B cell (primary cell): ENCODE measurements around the gene BMF. TPM values are rescaled to one million over a fixed set of nuclear protein-coding genes. Genes with fewer than 3 reads are reported as not detected.
A peak's percentile ranks its signal among the peaks of the same experiment; 100 is the strongest.

Source experiments
- ATAC-seq: fragments of 200-7000 bp; cut with Tn5 transposase; one replicate; pipeline ENCODE4 v1.10.0; 2021; ENCODE audit warnings: low read depth, mild to moderate bottlenecking, moderate number of reproducible peaks, moderate library complexity
- CTCF ChIA-PET: fragments of 350-600 bp; sonication (Branson Sonifier 250); formaldehyde crosslinking; loops from one replicate; lab custom pipeline; 2021; ENCODE audit warnings: antibody characterized with exemption, inconsistent platforms; lab: Charles Lee
- POLR2A ChIA-PET: fragments of 350-600 bp; sonication (Branson Sonifier 250); formaldehyde crosslinking; loops from one replicate; lab custom pipeline; 2021; ENCODE audit warnings: antibody characterized with exemption; lab: Charles Lee
- DNase-seq: peaks from one replicate; pipeline ENCODE4 v3.0.0; 2013
- H2AFZ ChIP-seq: 2 replicates; pipeline ENCODE4 v1.6.1; 2012; ENCODE audit warnings: mild to moderate bottlenecking, low read depth, low read length; ENCODE audit not compliant: insufficient read depth, poor library complexity, severe bottlenecking
- H3K27ac ChIP-seq, 2 donors: 1 replicate in 1 of 2; 2 replicates in 1 of 2; pipeline ENCODE4 v1.5.1; 2012 to 2013; ENCODE audit warnings: low read length in 2 of 2, mild to moderate bottlenecking in 2 of 2, moderate library complexity in 1 of 2
- H3K27me3 ChIP-seq, 4 experiments: fragments of 200-600 bp in 1 of 4; sonication (generic) in 1 of 4; replicated peaks in 1 of 4; 1 replicate in 2 of 4; 2 replicates in 2 of 4; pipeline versions ENCODE4 v1.6.1 to v1.7.0; 2013 to 2016; ENCODE audit warnings: low read length in 3 of 4, mild to moderate bottlenecking in 2 of 4, mixed read lengths in 1 of 4, moderate library complexity in 1 of 4; ENCODE audit not compliant: insufficient read depth in 4 of 4, control insufficient read depth in 3 of 4; ENCODE audit errors: control extremely low read depth in 1 of 4
- H3K36me3 ChIP-seq, 2 experiments: replicated peaks in 1 of 2; 1 replicate in 1 of 2; 2 replicates in 1 of 2; pipeline versions ENCODE4 v1.6.1 to v1.7.1; 2013; ENCODE audit warnings: low read length in 1 of 2; ENCODE audit not compliant: insufficient read depth in 2 of 2, control insufficient read depth in 1 of 2; ENCODE audit errors: control extremely low read depth in 1 of 2, extremely low read depth in 1 of 2
- H3K4me1 ChIP-seq, 2 donors: fragments of 200-600 bp in 1 of 2; sonication (generic) in 1 of 2; 1 replicate in 1 of 2; 2 replicates in 1 of 2; pipeline versions ENCODE4 v1.5.1 to v1.6.1; 2013 to 2017; ENCODE audit warnings: low read length in 2 of 2; ENCODE audit not compliant: control insufficient read depth in 2 of 2, insufficient read depth in 2 of 2
- H3K4me2 ChIP-seq: replicated peaks from 2 replicates; pipeline ENCODE3; 2012; ENCODE audit warnings: mild to moderate bottlenecking, low read depth, low read length; ENCODE audit not compliant: poor library complexity, severe bottlenecking
- H3K4me3 ChIP-seq, 5 experiments: fragments of 200-600 bp in 1 of 5; sonication (generic) in 1 of 5; 1 replicate in 3 of 5; 2 replicates in 2 of 5; pipeline versions ENCODE4 v1.5.1 to v1.7.0; 2011 to 2016; ENCODE audit warnings: low read length in 4 of 5, mild to moderate bottlenecking in 4 of 5, low read depth in 2 of 5, control low read depth in 1 of 5, moderate library complexity in 1 of 5; ENCODE audit not compliant: insufficient read depth in 1 of 5; ENCODE audit errors: control extremely low read depth in 1 of 5, extremely low read depth in 1 of 5
- H3K79me2 ChIP-seq: fragments of 200-600 bp; sonication (generic); one replicate; pipeline ENCODE4 v1.6.0; 2016; ENCODE audit warnings: low read length; ENCODE audit not compliant: control insufficient read depth, insufficient read depth
- H3K9ac ChIP-seq: fragments of 200-600 bp; sonication (generic); 2 replicates; pipeline ENCODE4 v1.6.1; 2017; ENCODE audit warnings: mild to moderate bottlenecking, low read length, moderate library complexity
- H3K9me3 ChIP-seq, 3 donors: one replicate each; pipeline versions ENCODE4 v1.6.1 to v1.7.1; 2013; ENCODE audit warnings: low read length in 2 of 3; ENCODE audit not compliant: control insufficient read depth in 2 of 3, insufficient read depth in 1 of 3; ENCODE audit errors: control extremely low read depth in 1 of 3
- H4K20me1 ChIP-seq: 2 replicates; pipeline ENCODE4 v1.6.0; 2012; ENCODE audit warnings: mild to moderate bottlenecking, low read length; ENCODE audit not compliant: insufficient read depth, control insufficient read depth, poor library complexity, severe bottlenecking
- H3K27ac Mint-ChIP-seq: one replicate; pipeline ENCODE4 v1.8.0; 2021; ENCODE audit warnings: mixed read lengths
- H3K27me3 Mint-ChIP-seq: one replicate; pipeline ENCODE4 v1.8.0; 2021; ENCODE audit warnings: mixed read lengths
- H3K4me1 Mint-ChIP-seq: one replicate; pipeline ENCODE4 v1.8.0; 2021; ENCODE audit warnings: mixed read lengths
- H3K4me3 Mint-ChIP-seq: one replicate; pipeline ENCODE4 v1.8.0; 2021; ENCODE audit warnings: mixed read lengths
- H3K9me3 Mint-ChIP-seq: one replicate; pipeline ENCODE4 v1.8.0; 2022; ENCODE audit warnings: mixed read lengths; ENCODE audit not compliant: insufficient read depth
- CTCF ChIP-seq: fragments of 200-600 bp; IDR thresholded peaks from one replicate; pipeline ENCODE4 v1.8.0; 2022; ENCODE audit warnings: antibody characterized with exemption, mild to moderate bottlenecking
- EZH2 ChIP-seq: IDR thresholded peaks from 2 replicates; pipeline ENCODE4 v1.6.1; 2012; ENCODE audit warnings: borderline replicate concordance, low read depth, mild to moderate bottlenecking, moderate library complexity, low read length; ENCODE audit not compliant: insufficient read depth, poor library complexity, severe bottlenecking
- WGBS: methylation state at CpG from one replicate; pipeline ENCODE4 v1.1.5; 2013; ENCODE audit warnings: missing lambda C conversion rate; ENCODE audit not compliant: insufficient coverage; 5-methylcytosine and 5-hydroxymethylcytosine counted together
- intact Hi-C: fragments of 100-400 bp; cut with micrococcal nuclease; formaldehyde crosslinking; loops from one replicate; pipeline ENCODE4 v1.10.0; 2022
- polyA plus RNA-seq: library from polyadenylated mRNA; depleted of rRNA; stranded (reverse); fragments of >200 nt; gene quantifications from 2 replicates; pipeline ENCODE4 v1.2.3, GENCODE V29; 2012
- total RNA-seq, 2 donors: library from RNA; stranded (reverse); fragments of 120-200 nt in 1 of 2; gene quantifications; 1 replicate in 1 of 2; 2 replicates in 1 of 2; pipeline versions ENCODE4 v1.2.3 to v1.2.4, GENCODE V29; 2013 to 2022

BMF gene
- total and polyA plus RNA-seq, 2 donors (not counting 1 experiment from before 2014, with no cell fraction given), result 43.2 to 343 TPM

GRCh38 chr15:40081691-40082194 lies 26.9 kb downstream of the BMF start:
- ATAC-seq, result no peak
- no peak for DNase-seq
- Histone ChIP-seq H3K9ac (peak overlapping the region; percentile 39), H3K79me2 (peaks cover under 1% of the 10 kb centered on the region), H3K36me3 (no peaks in the 10 kb centered on the region), H3K27ac (peak overlapping the region; percentile 81 to 82), H4K20me1 (no peaks in the 10 kb centered on the region), H3K4me1 (peaks cover 37 to 49% of the 10 kb centered on the region in 2 donors), H3K4me3 (peak overlapping the region; percentile 1 to 66 (median 14)), H3K9me3 (no peaks in the 10 kb centered on the region), H3K4me2 (peak overlapping the region; percentile 76), H3K27me3 (no peaks in the 10 kb centered on the region), H2AFZ (peak overlapping the region; percentile 62)
- TF ChIP-seq EZH2 (no peak), CTCF (no peak)
- Mint-ChIP-seq H3K9me3 (no peaks in the 10 kb centered on the region), H3K27me3 (no peaks in the 10 kb centered on the region), H3K4me3 (peak overlapping the region; percentile 74), H3K27ac (peak overlapping the region; percentile 96), H3K4me1 (peaks cover 58% of the 10 kb centered on the region)
- intact Hi-C loops, result loop anchor here (1.0 to 5.0 kb wide), 6 partner anchors 12 to 37 kb away; no protein-coding TSS in a partner anchor
- 27% methylated on average over 11 of the region's 12 CpGs for WGBS
- ChIA-PET CTCF (interaction anchor here (1.3 to 23.0 kb wide), 6 partner anchors 12 to 42 kb away, joined by 3 to 489 read pairs (median 13); partner anchors contain the start of gene BMF), POLR2A (interaction anchor here (0.7 to 4.1 kb wide), 7 partner anchors 12 to 36 kb away, joined by 4 to 58 read pairs (median 5); partner anchors contain the start of gene BMF)

GRCh38 chr15:40080847-40081246 lies 27.8 kb downstream of the BMF start:
- H3K27me3 Mint-ChIP-seq, result no peaks in the 10 kb centered on the region
- no peaks in the 10 kb centered on the region for H3K9me3 Mint-ChIP-seq
- H3K36me3 ChIP-seq, result no peaks in the 10 kb centered on the region
- H3K4me1 ChIP-seq, result peaks cover 37 to 49% of the 10 kb centered on the region in 2 donors
- CTCF ChIA-PET, result interaction anchor here (2.9 to 23.0 kb wide), 4 partner anchors 11 to 35 kb away, joined by 11 to 489 read pairs (median 13); partner anchors contain the start of gene BMF
- ATAC-seq (no peak), DNase-seq (no peak)
- no peak for TF ChIP-seq EZH2
- TF ChIP-seq CTCF, result no peak
- H3K27me3 ChIP-seq, result no peaks in the 10 kb centered on the region
- no peaks in the 10 kb centered on the region for H4K20me1 ChIP-seq
- H3K4me3 Mint-ChIP-seq, result peak overlapping the region; percentile 73
- H3K9me3 ChIP-seq, result no peaks in the 10 kb centered on the region
- peak overlapping the region; percentile 83 for H3K27ac Mint-ChIP-seq
- H2AFZ ChIP-seq, result no peak overlapping the region
- no peaks in the 10 kb centered on the region for H3K79me2 ChIP-seq
- peaks cover 53% of the 10 kb centered on the region for H3K4me1 Mint-ChIP-seq
- H3K27ac ChIP-seq, result peak overlapping the region in 1 of 2 donors; percentile 82
- WGBS, result 62% methylated on average over 4 of the region's 5 CpGs
- POLR2A ChIA-PET, result interaction anchor here (0.7 kb wide), 1 partner anchor 163 kb away, joined by 3 read pairs; no protein-coding TSS in a partner anchor
- intact Hi-C loops, result loop anchor here (1.0 to 5.0 kb wide), 3 partner anchors 12 to 36 kb away; no protein-coding TSS in a partner anchor
- H3K9ac ChIP-seq, result peak overlapping the region; percentile 39
- H3K4me3 ChIP-seq, result no peak overlapping the region
- H3K4me2 ChIP-seq, result peak overlapping the region; percentile 76
